C4-2B (cell line): ENCODE measurements around the gene ST6GALNAC3.

ENCODE experiments used
- CTCF ChIP-seq: fragments of 450-650 bp; conservative IDR thresholded peaks from 2 replicates; pipeline ENCODE4 v1.5.1; 2017; ENCODE audit warnings: mild to moderate bottlenecking
- ZFX ChIP-seq: fragments of 450-650 bp; IDR thresholded peaks from 2 replicates; pipeline ENCODE4 v1.6.1; 2017

- TF ChIP-seq CTCF (no peak), ZFX (no peak)
Measured at GRCh38 chr1:76130992-76131391, 56.4 kb downstream of the ST6GALNAC3 start.
